Measurements from ENCODE around the gene USP30.

DNA sequence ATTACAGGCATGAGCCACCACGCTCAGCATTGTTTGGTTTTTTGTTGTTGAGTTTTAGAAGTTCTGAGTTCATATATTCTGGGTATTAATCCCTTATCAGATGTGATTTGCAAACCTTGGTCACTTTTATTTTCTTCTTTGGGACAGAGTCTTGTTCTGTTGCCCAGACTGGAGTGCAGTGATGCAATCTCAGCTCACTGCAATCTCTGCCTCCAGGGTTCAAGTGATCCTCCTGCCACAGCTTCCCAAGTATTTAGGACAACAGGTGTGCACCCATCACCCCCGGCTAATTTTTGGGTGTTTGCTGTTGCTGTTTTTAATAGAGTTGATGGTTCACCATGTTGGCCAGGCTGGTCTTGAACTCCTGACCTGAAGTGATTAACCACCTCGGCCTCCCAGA lies 11.8 kb downstream of the USP30 start:
- TF ChIP-seq, protein P1, sequence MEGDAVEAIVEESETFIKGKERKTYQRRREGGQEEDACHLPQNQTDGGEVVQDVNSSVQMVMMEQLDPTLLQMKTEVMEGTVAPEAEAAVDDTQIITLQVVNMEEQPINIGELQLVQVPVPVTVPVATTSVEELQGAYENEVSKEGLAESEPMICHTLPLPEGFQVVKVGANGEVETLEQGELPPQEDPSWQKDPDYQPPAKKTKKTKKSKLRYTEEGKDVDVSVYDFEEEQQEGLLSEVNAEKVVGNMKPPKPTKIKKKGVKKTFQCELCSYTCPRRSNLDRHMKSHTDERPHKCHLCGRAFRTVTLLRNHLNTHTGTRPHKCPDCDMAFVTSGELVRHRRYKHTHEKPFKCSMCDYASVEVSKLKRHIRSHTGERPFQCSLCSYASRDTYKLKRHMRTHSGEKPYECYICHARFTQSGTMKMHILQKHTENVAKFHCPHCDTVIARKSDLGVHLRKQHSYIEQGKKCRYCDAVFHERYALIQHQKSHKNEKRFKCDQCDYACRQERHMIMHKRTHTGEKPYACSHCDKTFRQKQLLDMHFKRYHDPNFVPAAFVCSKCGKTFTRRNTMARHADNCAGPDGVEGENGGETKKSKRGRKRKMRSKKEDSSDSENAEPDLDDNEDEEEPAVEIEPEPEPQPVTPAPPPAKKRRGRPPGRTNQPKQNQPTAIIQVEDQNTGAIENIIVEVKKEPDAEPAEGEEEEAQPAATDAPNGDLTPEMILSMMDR (IDR thresholded peaks at IDR 0.05 in 4 of 5, conservative IDR thresholded peaks at IDR 0.05 in 1 of 5): no peak
- TF ChIP-seq POLR2A (IDR thresholded peaks at IDR 0.05): no peak
